ENCODE data around the gene TSPAN12. TPM values are rescaled to one million over a fixed set of nuclear protein-coding genes. Genes with fewer than 3 reads are reported as not detected.

The TSPAN12 gene
- total and polyA plus RNA-seq, 2 of the 4 experiments (the other 2 are of a cell fraction) = 0.36 to 0.72 TPM

DNA sequence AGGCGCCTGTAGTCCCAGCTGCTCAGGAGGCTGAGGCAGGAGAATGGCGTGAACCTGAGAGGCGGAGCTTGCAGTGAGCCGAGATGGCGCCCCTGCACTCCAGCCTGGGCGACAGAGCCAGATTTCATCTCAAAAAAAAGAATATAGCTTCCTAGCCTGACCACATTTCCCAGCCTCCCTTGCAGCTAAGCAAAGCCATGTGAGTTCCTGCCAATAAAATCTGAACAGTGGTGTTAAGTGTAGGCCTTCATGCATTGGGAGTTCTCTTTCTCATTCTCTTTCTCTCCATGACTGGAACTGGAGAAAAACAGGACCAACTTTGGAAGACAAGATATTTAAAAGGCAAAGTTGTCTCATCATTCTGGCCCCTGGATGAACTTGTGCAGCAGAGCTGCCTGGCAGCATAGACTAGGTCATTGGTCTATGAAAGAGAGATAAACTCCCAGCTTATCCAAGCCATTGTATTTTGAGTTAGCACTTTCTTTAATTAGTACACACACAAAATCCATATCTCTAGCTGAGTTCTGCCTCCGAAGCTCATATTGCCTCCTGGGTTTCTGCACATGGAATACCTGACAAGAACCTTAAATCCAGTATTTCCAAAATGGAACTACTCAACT is 60.8 kb downstream of the TSPAN12 start:
- Histone ChIP-seq H3K9ac (ENCODE audit: low read depth, low read length) (no peak overlapping the region), H2BK20ac (ENCODE audit: low read depth, low read length) (no peak overlapping the region), H3K9me1 (ENCODE audit: insufficient read depth, low read length) (0 out of 2 replicates have a peak, but pooled peaks cover 3% of the 10 kb centered on the region), H4K8ac (ENCODE audit: low read depth in 2 of 2, low read length in 2 of 2) (no peak overlapping the region), H3K14ac (replicated peaks; ENCODE audit: low read depth, low read length) (no peak overlapping the region), H3K4me1 (ENCODE audit: control insufficient read depth, insufficient read depth, low read length) (peaks cover 2% of the 10 kb centered on the region; the same call in 1 of the 2 replicates), H3K79me1 (ENCODE audit: low read depth in 1 of 2, low read length in 2 of 2) (no peaks in the 10 kb centered on the region), H3K4me3 (ENCODE audit: insufficient read depth, low read depth, low read length) (no peak overlapping the region), H3K4ac (ENCODE audit: low read depth, low read length) (no peak overlapping the region), H2BK5ac (ENCODE audit: low read depth, low read length, poor library complexity, severe bottlenecking) (no peak overlapping the region), H3K36me3 (ENCODE audit: control insufficient read depth, insufficient read depth, low read length) (peaks cover 6% of the 10 kb centered on the region; the same call in 1 of the 2 replicates), H3K27me3 (ENCODE audit: control insufficient read depth, insufficient read depth, low read length) (no peaks in the 10 kb centered on the region), H3K4me2 (ENCODE audit: low read depth, low read length) (no peak overlapping the region), H2AK5ac (ENCODE audit: low read depth, low read length) (no peak overlapping the region), H4K91ac (ENCODE audit: insufficient read depth, low read depth, low read length) (no peak overlapping the region), H2AK9ac (replicated peaks; ENCODE audit: low read depth, low read length, poor library complexity) (no peak overlapping the region), H3K9me3 (ENCODE audit: control insufficient read depth, insufficient read depth, low read length) (no peaks in the 10 kb centered on the region), H3K27ac (ENCODE audit: insufficient read depth, low read length) (no peak overlapping the region), H2AFZ (replicated peaks; ENCODE audit: low read length, poor library complexity) (no peak overlapping the region), H3K23ac (ENCODE audit: low read depth, low read length) (no peak overlapping the region), H3K18ac (ENCODE audit: low read depth, low read length) (no peak overlapping the region), H2BK120ac (ENCODE audit: low read depth, low read length) (no peak overlapping the region), H4K5ac (ENCODE audit: low read depth, low read length) (no peak overlapping the region), H4K20me1 (ENCODE audit: insufficient read depth, low read length) (no peaks in the 10 kb centered on the region), H2BK15ac (ENCODE audit: low read depth, low read length) (no peak overlapping the region), H3K56ac (ENCODE audit: extremely low read depth, insufficient read depth, low read length) (no peak overlapping the region)
- ATAC-seq (ENCODE audit: low read depth) (no peak), DNase-seq (no peak)
- ChIA-PET CTCF (interaction anchor here (0.9 kb wide), 1 partner anchor 9 kb away, joined by 3 read pairs; no protein-coding TSS in a partner anchor), POLR2A (ENCODE audit: unreplicated experiment) (no interaction called here)
- BruUV-seq (replicated peaks) = no TSS peak
- no peak for TF ChIP-seq CEBPB (IDR thresholded peaks at IDR 0.05; ENCODE audit: low read depth, low read length)
- TF ChIP-seq, protein P1, sequence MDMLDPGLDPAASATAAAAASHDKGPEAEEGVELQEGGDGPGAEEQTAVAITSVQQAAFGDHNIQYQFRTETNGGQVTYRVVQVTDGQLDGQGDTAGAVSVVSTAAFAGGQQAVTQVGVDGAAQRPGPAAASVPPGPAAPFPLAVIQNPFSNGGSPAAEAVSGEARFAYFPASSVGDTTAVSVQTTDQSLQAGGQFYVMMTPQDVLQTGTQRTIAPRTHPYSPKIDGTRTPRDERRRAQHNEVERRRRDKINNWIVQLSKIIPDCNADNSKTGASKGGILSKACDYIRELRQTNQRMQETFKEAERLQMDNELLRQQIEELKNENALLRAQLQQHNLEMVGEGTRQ (IDR thresholded peaks at IDR 0.05; ENCODE audit: low read depth, low read length) = no peak
- TF ChIP-seq, protein P2, sequence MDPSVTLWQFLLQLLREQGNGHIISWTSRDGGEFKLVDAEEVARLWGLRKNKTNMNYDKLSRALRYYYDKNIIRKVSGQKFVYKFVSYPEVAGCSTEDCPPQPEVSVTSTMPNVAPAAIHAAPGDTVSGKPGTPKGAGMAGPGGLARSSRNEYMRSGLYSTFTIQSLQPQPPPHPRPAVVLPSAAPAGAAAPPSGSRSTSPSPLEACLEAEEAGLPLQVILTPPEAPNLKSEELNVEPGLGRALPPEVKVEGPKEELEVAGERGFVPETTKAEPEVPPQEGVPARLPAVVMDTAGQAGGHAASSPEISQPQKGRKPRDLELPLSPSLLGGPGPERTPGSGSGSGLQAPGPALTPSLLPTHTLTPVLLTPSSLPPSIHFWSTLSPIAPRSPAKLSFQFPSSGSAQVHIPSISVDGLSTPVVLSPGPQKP (IDR thresholded peaks at IDR 0.05; ENCODE audit: borderline replicate concordance, low read depth, low read length) = no peak
- no peak for TF ChIP-seq SMC3 (IDR thresholded peaks at IDR 0.05; ENCODE audit: low read depth, low read length)
- TF ChIP-seq RAD21 (IDR thresholded peaks at IDR 0.05; ENCODE audit: low read length) = no peak
- TF ChIP-seq POLR2A (IDR thresholded peaks at IDR 0.05; ENCODE audit: low read depth, low read length) = no peak
- no peak for TF ChIP-seq MAFK (IDR thresholded peaks at IDR 0.05; ENCODE audit: low read depth, low read length)
- dilution Hi-C loops (cut with HindIII; ENCODE audit: low sequenced_read_pairs, unreplicated experiment) (no loop called here), in situ Hi-C loops (cut with MboI; ENCODE audit: low sequenced_read_pairs) (no loop called here), intact Hi-C loops (cut with micrococcal nuclease) (no loop called here)
- WGBS, 2 experiments (ENCODE audit: extremely low coverage in 2 of 2, insufficient read length in 1 of 2) = 83% methylated on average over 1 of the region's 7 CpGs; no CpG with 5 or more reads in 1 of the 2 experiments
